KBM-7 (cell line): ENCODE measurements around the gene TTC7B.

Source experiments
- DNase-seq: peaks from one replicate; pipeline ENCODE4 v3.0.0-alpha.2; 2015
- in situ Hi-C: fragments of 300-500 bp; cut with MboI; formaldehyde crosslinking; loops from 2 replicates; pipeline ENCODE4 v1.14.3; 2020; ENCODE audit warnings: low sequenced_read_pairs, low pct_unique_long_range_greater_than_20kb, mixed read lengths

Gene TTC7B

DNA sequence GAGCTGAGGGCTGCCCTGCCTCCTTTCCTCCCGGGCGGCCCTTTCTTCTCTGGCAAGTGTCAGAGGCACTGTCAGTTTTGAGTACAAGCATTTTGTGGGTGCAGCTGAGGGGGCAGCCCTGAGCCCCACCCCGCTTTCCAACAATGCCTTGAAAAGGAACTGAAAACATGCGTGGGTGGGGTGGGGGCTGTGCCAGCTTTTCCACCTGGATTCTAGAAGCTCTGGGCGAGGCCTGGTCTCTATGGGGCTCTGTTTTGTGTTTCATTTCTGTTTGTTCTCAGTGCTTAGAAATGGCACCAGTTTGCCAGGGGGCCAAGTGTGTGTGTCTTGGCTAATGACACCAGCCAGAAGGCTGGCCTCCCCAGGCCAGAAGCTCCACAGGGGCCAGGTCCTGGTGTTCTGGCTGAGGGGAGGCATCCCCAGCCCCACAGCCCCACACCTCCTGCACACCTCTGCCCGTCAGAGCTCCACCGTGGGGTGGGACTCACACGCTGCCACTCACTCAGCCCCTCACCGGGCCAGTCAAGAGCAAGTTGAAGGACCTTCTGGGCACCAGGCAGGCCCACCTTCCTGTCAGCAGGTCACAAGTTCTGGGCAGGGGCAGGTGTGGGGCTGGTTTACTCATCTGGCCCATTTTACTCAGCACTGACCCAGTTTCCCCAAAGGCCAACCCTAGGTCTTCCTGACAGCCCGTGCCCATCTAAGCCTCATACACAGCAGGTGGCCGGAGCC, 264.3 kb downstream of the TTC7B start:
- DNase-seq: no peak
- in situ Hi-C loops: no loop called here

DNA sequence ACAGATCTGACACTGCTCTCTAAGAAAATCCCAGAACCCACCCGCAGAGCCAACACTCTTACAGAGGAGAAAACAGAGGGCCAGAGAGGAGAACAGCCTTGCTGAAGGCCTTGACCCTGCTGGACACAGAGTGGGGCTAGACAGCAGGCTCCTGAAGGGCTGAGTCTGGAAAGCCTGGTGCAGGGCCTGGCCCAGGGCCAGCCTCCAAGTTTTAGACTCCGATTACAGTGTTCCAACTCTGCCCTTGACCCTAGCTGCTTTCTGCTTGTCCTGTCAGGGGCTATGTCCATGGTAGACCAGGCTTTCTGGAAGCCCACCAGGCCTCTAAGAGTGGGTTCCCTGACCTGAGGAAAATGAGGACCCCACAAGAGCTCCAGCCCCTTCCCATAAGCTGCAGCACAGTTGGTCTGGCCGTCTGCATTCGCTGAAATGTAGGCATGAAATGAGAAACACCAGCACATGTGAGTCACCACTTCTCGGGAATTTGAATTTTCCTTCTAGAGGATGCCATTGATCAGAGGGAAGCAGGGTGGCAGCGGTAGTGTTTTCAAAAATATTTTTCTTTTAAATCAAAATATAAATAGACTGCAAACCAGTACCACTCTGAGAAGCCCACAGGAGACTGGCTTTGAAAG, 265.0 kb downstream of the TTC7B start:
- no peak for DNase-seq
- in situ Hi-C loops: no loop called here

DNA sequence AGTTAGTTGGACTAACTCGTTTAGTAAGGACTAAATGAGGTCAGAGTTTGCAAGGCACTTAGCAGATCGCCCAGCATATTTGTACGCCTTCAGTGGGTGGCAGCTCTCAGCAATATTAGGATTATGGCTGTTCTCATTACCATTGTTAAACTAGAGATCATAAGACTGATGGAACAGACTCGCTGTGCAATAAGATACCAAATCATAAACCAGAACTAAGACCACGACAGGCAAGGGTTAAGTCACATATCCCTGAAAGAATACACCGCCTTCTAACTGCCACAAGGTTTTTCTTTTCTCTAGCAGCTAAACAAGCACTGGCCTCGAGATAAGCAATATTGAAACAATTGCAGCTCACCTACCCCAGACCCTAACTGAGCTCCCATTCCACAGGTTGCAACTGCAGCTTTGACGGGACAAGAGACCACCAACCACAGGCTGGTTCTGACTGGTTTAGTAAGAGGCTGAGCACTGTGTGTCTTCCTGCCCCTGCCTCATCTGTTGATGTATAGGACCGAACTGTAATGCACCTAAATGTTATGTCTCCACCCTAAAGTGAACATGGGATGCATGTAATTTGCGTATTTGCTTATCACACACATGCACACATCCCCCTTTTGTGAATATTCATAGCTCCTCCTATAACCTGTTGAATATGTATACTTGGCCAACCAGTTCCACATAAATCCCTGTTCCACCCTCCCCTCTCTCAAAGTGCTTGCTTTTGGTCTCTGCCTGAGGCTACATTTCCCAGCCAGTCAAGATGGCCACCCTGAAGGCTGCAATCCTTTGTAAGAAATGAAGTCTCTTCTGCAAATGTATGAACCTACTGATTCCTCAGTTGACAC, 266.2 kb downstream of the TTC7B start:
- in situ Hi-C loops: no loop called here
- DNase-seq: no peak

DNA sequence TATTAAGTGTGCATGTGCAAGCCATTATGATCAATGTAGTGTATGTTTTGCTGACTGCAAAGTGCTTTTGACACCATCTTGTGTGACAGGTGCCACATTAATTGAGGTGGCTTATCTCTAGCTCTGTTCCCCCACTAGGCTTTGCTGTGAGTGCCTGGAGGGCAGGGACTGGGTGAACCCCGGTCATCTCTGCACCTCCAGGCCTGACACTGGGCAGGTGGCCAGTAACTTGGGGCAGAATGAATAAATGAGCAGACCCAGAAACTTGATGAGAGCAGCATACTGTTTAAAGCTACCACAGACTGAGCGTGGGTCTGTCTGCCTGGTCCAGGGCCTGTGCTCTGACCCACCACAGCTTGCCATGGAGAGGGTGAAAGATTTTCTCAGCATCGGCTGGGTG, 267.8 kb downstream of the TTC7B start:
- DNase-seq: no peak
- in situ Hi-C loops: no loop called here

DNA sequence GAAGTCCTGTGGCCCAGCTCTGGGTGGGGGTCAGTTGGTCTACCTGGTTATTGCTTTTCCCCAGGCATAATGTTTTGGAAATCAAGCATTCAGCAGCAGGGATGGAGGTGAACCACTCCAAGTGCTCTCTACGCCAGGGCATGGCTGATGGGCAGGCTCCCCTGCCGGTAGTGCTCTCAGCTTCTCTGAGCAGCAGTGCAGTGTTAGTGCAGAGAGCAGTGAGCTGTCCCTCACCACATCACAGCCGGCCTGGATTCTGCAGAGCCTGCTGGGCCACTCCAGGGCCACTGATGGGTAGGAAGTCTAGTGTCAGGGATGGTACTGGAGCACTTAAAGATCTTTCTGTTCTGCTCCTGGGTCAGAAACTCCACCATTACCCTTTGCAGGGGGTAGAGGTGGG, 268.3 kb downstream of the TTC7B start:
- DNase-seq: no peak
- in situ Hi-C loops: no loop called here

DNA sequence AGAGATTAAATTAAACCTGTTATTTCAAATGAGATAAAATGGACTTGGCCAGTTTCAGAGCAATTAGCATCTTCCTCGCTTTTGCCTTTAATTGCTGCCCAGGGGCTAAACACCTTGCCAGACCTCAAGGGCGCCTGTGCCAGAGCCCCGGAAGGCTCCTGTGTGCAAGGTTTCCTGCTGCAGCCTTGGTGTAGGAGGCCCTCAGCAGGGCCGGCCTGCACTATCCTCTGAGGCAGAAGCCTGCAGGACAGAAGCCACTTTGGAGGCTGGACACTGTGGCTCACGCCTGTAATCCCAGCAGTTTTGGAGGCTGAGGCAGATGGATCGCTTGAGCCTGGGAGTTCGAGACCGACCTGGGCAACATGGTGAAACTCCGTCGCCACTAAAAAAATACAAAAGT, 269.0 kb downstream of the TTC7B start:
- no peak for DNase-seq
- in situ Hi-C loops: no loop called here

DNA sequence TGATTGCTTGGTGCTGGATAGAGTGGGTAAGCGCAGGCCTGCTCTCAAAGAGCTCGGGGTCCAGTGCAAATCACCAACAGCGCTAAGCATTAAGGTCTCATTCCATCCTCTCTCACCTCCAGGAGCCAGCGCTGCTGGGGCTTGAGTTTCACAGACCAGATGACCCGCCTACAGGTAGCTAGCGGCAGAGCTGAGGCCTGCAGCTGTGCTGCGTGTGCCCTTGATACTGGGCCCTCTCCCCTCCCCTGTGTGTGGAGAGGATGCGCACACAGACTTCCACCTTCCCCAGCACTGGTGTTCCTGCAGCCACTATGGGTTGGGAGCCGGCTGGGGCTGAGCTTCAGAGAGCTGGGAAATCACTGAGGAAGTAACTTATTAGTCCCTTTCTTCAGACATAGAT, 269.5 kb downstream of the TTC7B start:
- no peak for DNase-seq
- in situ Hi-C loops: no loop called here

DNA sequence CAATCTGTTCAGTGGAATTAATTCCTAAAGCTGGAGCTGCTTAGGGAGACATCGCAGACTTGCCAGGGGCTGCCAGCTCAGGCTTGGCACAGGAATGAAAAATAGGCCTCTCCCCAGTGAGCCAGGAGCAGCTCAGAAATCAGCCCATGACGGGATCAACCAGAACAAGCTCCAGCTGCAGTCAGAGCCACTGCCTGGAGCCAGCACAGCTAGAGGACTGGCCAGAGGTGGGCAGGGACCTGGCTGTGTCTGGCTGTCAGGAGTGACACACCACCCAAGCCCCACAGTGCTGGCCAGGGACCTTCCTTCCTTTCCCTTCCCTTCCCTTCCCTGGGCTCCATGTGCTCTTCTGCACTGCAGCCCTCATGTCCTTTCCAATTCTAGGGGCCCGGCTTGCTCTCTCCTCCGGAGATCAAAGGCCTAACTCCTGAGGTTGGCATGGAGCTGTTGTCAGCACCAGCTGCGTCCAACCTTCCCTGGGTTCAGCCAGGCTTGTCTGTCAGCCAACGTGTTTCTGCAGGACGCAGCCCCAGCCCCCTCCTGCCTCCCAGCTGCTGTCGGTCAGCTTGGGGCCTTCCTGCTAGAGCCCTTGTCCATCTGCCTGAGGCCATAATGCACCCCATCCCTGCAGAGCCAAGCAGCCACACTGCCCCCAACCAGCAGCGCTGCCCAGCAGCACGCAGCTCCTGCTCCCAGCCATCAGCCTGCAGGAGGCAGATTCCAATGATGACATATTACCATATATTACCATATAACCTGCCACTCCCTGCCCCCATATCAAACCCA, 270.1 kb downstream of the TTC7B start:
- in situ Hi-C loops: no loop called here

DNA sequence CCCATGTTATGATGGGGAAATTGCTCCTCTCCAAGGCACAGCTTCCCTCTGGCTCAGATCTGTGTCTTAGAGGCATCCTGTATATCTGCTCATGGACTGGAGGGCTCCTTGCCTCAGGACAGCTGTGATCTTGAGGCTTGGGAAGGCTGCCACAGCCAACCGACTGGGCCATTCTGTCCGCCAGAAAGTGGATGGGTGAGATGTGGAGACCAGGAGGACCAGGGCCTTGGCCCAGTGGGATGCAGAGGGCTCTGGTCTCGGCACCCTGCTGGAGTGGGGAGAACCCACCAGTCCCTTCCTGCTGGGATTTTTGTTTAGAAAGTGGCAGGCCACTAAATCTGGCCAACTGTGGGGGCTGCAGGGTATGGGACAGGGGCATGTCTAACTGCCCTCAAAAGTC, 270.8 kb downstream of the TTC7B start:
- in situ Hi-C loops: no loop called here
- DNase-seq: no peak

More for the DNA sequence above, 270.1 kb downstream of the TTC7B start:
- DNase-seq: no peak

DNA sequence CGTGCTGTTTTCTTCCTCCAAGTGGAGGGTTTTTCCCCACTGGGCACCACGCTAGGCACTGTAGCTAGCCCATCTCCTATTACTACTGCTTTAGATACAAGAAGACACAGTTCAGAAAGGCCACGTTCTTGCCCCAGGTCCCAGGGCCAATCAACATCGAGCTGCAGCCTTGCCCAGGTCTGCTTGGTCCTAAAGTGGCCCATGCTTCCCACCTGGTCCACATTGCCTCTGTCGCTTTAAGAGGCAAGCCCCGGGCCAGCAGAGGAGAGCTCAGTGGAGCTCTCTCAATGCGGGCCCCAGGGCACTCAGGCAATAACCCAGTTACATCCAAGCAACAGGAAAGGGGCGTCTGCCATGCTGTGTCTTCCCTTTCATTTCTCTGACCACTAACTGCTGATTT, 271.3 kb downstream of the TTC7B start:
- in situ Hi-C loops: no loop called here
- DNase-seq: peak; percentile 39

DNA sequence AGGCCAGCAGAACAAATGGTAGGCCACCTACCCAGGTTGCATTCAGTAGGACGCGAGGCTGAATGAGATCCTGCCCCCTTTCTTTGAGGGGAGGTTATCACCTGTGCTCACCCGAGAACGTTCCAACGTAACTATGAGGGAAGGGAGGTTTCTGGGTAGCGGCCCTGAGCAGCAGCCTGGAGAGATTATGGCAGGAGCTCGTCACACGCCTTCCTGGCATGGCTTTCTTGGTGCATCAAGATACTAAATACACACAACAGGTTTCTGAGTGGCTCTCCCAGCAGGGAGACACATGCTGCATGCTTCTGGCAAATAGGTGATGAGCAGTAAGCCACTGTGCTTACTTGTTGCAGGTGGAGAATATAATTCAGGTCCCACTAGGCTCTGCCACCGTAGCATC, 271.7 kb downstream of the TTC7B start:
- in situ Hi-C loops: no loop called here
- DNase-seq: no peak

DNA sequence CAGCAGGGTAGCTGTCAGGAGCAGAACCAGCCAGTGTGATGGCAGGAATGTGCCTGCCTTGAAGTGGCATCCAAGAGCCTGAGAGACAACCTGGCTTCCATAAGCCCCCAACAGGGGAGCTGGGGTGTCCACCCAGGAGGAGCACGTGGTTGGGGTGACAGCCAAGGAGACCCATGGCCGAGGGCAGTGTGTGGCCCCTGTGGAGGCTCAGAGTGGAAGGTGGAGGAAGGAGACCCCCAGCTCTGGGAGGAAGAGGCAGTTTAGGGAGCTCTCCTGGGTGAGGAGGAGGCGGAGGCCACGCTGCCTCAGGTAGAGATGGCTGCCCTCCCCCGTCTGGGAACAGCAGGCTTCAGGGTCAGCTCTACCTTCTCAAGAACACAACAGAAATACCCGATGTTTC, 272.4 kb downstream of the TTC7B start:
- DNase-seq: no peak
- in situ Hi-C loops: no loop called here

DNA sequence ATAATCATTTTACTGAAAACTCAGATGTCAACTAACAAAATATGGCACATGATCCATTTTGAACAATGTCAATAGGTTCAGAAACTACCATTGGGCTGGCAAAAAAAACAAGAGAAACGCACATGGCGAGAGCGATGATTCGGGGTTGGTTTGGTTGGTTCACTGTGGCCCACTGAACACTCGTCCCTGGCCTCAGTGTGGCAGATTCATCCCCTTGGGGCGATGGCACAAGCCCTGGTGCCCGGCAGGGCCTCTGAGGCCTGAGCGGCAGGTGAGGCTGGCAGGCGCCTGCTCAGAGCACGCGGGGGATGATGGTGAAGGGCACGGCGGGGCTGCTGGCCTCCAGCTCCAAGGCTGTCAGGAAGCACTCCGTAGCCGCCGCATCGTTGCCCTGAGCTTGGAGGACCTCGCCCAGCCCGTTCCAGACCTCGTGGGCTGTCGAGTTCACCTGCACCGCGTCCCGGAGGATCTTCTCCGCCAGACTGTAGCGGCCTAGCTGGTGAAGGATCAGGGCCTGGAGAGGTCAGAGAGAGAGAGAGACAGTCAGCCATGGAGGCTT, 275.1 kb downstream of the TTC7B start:
- in situ Hi-C loops: no loop called here
- DNase-seq: no peak

DNA sequence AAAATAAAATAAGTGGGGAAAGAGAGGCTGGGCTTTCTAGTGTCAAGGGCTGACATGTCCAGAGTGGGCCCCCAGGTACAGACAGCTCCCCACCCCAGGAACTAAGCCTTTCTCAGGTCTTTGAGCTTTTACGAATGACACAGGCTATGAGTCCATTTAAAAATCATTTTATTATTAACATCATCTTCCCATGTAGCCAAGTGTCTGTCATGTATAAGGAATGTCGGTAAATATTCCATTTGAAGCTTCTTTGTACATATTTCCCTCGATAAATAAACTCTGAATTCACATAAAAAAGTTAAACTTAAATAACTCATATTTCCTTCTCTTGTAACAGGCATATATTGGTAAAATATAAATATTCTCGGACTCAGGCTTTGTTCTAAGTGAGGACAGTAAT, 275.8 kb downstream of the TTC7B start:
- in situ Hi-C loops: no loop called here
- no peak for DNase-seq

DNA sequence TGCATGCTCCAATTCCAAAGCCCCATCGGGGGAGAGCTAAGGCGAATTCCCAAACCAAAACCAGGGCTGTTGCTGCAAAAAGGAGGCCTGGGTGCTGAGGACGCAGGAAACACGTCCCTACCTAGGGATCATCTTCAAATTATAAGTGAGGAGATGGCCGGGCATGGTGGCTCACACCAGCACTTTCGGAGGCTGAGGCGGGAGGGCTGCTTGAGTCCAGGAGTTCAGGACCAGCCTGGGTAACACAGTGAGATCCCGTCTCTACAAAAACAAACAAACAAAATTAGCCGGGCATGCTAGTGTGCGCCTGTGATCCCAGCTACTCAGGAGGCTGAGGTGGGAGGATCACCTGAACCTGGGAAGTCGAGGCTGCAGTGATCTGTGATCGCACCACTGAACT, 276.2 kb downstream of the TTC7B start:
- no peak for DNase-seq
- in situ Hi-C loops: no loop called here

DNA sequence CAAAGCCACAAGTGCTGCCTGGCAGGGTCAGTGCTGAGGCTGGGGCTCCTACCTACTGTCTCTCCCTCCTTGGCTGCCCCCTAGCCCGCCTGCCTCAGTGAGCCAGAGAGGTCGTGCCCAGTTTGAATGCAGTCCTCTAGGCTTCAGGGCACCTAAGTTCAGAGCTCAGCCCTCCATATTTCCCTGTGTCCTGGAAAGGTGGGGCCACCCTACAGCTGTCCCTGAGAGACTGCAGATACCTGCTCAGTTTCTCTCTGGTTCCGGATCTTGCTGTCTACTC, 276.8 kb downstream of the TTC7B start:
- DNase-seq: no peak
- in situ Hi-C loops: no loop called here

DNA sequence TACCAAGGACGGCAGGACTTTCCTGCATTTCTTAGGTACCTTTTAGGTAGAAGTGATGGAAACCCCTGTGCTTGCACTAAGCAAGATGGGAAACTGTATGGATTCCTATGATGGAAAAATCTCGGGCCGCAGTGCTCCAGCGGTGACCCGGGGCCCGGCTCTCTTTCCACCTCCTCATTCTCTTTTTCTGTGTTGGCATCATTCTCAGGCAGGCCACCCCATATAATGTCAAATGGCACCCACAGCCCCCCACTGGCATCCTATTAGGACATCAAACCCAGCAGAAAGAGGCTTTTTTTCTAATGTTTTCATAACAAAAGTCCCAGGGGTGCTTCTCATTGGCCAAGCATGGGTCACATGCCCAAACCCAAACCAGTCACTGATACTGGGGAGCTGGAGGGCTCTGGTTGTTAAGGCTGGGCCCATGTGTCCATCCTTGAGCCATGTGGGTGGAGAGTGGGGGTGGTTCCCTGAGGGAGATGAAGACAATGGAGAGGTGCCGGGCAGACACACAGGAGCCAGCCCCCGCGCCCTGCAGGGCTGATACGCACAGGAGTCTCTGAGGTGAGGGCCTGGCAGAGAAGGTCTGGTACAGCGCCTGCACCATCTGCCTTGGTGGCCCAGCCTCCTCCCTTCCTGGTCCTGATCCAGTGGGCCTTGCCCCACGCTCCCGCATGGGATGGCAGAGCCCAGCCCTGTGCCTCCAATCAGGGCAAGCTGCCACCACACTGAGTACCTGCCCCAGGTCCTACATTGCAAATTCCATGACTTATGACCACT, 277.3 kb downstream of the TTC7B start:
- no peak for DNase-seq
- in situ Hi-C loops: no loop called here

DNA sequence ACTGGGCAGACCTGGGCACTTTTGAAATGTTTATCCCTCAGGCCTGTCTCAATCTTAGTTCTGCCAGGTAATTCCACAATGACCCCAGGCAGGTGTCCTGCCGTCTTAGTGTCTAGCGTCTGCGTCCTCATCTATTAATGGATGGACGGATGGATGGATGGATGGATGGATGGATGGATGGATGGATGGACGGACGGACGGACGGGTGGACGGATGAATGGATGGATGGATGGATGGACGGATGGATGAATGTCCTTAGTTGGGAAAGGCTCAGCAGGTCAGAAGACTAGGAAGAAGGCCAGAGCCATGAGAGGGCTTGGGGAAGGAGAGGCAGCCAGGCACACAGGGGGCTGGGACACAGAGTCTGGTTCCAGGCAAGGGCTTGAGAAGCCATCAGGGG, 278.1 kb downstream of the TTC7B start:
- in situ Hi-C loops: no loop called here

More for the DNA sequence above, 278.1 kb downstream of the TTC7B start:
- DNase-seq: no peak
